ENCODE measurements around the gene CRHR1.

The CRHR1 gene

GRCh38 chr17:45818699-45819098 lies 34.6 kb downstream of the CRHR1 start:
- in situ Hi-C loops (cut with HindIII; ENCODE audit: low sequenced_read_pairs) = no loop called here

DNA sequence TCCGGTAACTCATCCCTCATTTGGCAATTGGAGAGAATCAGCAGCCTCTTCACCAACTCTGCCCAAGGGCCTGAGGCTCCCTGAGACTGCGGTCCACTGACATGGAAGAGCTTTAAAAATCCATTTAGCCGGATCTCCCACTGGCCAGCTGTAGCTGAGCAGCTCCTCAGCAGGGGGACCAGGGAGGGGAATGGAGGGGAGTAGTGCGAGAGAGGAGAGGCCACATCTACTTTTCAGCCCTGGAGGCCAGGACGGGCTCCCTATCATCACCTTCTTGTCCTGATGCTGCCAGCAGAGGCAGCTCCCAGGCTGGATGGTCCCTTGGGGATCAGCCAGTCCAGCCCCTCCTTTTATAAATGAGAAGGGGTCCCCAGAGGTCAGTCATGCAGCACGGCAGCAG lies 35.5 kb downstream of the CRHR1 start:
- in situ Hi-C loops (cut with HindIII; ENCODE audit: low sequenced_read_pairs) = no loop called here

- in situ Hi-C loops (cut with HindIII; ENCODE audit: low sequenced_read_pairs) = no loop called here
Observed at GRCh38 chr17:45820052-45820780, 36.1 kb downstream of the CRHR1 start.

GRCh38 chr17:45821147-45821546 lies 37.0 kb downstream of the CRHR1 start:
- in situ Hi-C loops (cut with HindIII; ENCODE audit: low sequenced_read_pairs) = no loop called here

DNA sequence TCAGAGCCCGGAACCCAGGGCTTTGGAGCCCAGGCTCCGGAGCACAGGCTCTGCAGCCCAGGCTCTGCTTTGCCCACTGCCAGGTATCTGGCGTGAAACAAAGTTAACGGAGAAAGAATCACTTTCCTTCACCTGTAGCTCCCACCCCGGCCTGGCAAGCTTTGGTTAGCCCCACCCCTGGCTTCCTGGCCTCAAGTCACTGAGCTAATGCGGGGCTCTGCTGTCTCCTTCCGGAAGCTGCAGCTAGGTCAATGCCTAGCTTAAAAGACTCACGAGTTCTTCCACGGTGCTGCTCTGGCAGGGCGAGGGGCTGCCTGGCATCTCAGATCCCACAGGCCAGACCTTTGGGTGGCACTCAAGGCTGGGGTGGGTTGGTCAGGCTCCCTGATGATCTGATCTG lies 39.5 kb downstream of the CRHR1 start:
- in situ Hi-C loops (cut with HindIII; ENCODE audit: low sequenced_read_pairs) = no loop called here

DNA sequence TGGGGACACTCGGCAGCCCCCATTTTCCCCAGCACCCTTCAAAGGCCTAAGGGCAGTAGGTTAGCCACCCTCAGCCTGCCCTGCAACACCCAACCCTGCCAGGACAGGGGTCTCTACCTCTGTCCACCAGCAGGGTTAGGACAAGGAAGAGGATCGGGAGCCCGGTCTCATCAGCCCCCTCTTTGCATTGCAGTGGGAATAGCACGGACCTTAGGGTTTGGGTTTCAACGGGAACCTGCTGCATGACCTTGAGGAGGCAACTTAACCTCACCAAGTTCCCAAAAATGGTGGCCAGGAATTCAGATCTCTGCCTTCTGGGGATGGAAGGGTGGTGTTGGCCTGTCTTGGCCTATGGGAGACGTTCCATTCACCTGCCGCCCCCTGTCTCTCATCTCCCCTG lies 40.4 kb downstream of the CRHR1 start:
- in situ Hi-C loops (cut with HindIII; ENCODE audit: low sequenced_read_pairs) = no loop called here

GRCh38 chr17:45824901-45825492 lies 40.9 kb downstream of the CRHR1 start:
- in situ Hi-C loops (cut with HindIII; ENCODE audit: low sequenced_read_pairs) = no loop called here

- in situ Hi-C loops (cut with HindIII; ENCODE audit: low sequenced_read_pairs) = no loop called here
Observed at GRCh38 chr17:45825792-45826191, 41.7 kb downstream of the CRHR1 start.

DNA sequence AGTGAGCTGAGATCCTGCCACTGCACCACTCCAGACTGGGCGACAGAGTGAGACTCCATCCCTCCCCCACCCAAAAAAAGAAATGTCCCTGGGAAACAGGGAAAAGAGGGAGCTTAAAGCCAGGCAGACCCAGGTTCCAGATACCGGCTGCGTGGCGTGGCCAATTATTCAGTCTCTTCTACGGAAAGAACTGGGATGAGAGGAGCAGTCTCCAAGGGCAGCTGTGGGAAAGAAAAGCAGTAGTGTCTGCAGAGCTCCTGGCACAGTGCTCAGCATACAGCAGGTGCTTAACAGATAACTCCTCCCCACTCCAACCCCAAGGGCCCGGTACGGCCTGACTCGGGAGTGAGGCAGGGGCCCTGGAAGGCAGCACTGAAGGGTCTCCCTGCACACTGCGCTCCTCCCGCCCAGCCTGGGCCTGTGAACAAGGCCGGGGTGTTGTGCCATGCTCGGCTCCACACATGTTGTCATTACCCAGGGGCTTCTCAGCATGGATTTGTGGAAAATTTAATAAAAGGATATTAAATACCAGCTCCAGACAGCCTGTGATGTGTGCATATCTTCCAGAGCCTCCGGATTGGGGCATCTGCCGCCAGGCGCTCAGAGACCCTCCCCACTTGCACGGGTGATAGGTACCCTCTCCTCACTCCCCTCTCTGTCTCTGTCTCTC lies 42.9 kb downstream of the CRHR1 start:
- in situ Hi-C loops (cut with HindIII; ENCODE audit: low sequenced_read_pairs) = no loop called here

- in situ Hi-C loops (cut with HindIII; ENCODE audit: low sequenced_read_pairs) = no loop called here
Observed at GRCh38 chr17:45828171-45828570, 44.1 kb downstream of the CRHR1 start.

- in situ Hi-C loops (cut with HindIII; ENCODE audit: low sequenced_read_pairs) = no loop called here
Observed at GRCh38 chr17:45828582-45829133, 44.5 kb downstream of the CRHR1 start.

GRCh38 chr17:45833920-45834319 lies 49.8 kb downstream of the CRHR1 start:
- in situ Hi-C loops (cut with HindIII; ENCODE audit: low sequenced_read_pairs) = no loop called here

- in situ Hi-C loops (cut with HindIII; ENCODE audit: low sequenced_read_pairs) = no loop called here
Observed at GRCh38 chr17:45834471-45835396, 50.6 kb downstream of the CRHR1 start.

GRCh38 chr17:45835481-45835880 lies 51.4 kb downstream of the CRHR1 start:
- in situ Hi-C loops (cut with HindIII; ENCODE audit: low sequenced_read_pairs) = no loop called here

DNA sequence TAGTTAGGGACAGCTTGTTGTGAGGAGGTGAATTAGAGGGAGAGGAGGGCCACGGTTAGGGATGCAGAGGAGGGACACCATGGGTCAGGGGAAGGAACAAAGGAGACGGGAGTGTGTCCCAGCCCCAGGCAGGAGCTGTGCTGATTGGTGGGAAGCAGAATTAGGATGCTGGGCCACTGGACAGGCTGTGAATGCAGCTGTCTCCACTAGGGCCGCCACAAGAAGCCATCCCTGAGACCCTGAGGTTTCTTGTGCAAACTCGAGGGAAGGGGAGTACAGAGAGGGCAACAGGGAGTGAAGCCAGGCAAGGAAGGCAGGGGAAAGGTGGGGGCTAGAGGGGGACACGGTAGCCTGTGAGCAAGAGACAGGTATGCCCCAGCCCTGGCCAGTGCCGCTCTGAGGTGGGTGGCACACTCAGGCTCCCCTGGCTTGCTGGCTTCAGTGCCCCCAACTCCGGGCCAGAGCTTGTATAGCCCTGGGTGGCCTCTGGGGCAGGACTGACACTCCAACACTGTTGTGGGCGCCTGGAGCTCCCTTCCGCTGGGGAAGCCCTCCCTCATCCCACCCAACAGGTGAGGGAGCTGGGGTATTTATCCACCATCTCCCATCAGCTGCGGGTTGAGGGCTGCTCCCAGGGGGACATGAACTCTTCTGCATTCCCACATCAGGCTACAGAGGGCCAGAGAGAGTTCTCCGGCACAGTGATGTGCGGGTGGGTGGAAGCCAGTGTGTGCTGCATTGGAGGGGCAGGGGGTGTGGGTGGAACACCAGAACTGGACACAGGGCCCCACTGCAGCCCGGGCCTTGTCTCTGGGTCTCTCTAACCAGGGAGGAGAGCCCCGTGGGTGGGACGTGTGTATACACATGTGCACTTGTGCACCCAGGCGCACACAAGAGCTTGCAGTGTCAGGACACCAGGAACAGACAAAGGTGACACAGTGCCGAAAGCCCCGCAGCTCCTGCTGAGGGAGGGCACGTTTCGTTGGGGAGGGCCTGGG lies 52.2 kb downstream of the CRHR1 start:
- in situ Hi-C loops (cut with HindIII; ENCODE audit: low sequenced_read_pairs) = no loop called here

DNA sequence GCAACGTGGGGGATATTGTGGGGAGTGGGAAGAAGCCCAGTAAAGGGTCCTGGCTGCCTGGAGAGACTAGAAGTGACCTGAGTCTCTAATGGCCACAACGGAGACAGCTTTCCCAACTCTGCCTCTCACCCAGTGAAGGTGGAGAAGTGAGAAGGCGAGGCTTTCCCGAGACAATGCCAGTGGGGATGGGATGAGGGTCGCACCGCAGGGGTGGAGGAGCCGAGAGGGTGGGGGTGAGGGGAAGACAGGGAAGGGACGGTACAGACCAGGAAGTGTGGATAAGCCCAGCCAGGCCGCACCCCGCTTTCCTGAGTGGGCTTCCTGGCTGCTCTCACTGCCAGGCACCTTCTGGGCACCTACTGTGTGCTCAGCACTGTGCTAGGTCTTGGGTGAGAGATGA lies 53.1 kb downstream of the CRHR1 start:
- in situ Hi-C loops (cut with HindIII; ENCODE audit: low sequenced_read_pairs) = no loop called here

GRCh38 chr17:45837603-45838002 lies 53.5 kb downstream of the CRHR1 start:
- in situ Hi-C loops (cut with HindIII; ENCODE audit: low sequenced_read_pairs) = no loop called here

GRCh38 chr17:45838751-45839295 lies 54.7 kb downstream of the CRHR1 start:
- in situ Hi-C loops (cut with HindIII; ENCODE audit: low sequenced_read_pairs) = no loop called here

GRCh38 chr17:45839442-45839841 lies 55.3 kb downstream of the CRHR1 start:
- in situ Hi-C loops (cut with HindIII; ENCODE audit: low sequenced_read_pairs) = no loop called here

Measured in endothelial cell of hepatic sinusoid (primary cell).